ENCODE results near the gene CMTM1. TPM values are rescaled to one million over a fixed set of nuclear protein-coding genes. Genes with fewer than 3 reads are reported as not detected.

CMTM1 gene
- total RNA-seq, 1 donor from 2014 or later, result 8.8 TPM

- Mint-ChIP-seq H3K27ac (no peak overlapping the region), H3K4me3 (ENCODE audit: low read depth) (no peak overlapping the region), H3K9me3 (ENCODE audit: low read depth) (no peaks in the 10 kb centered on the region), H3K36me3 (ENCODE audit: insufficient read depth) (no peaks in the 10 kb centered on the region), H3K27me3 (peaks cover 19% of the 10 kb centered on the region), H3K4me1 (ENCODE audit: low read depth) (no peaks in the 10 kb centered on the region)
- TF ChIP-seq CTCF (IDR thresholded peaks at IDR 0.05; ENCODE audit: unreplicated experiment), result no peak
- no peak for DNase-seq (ENCODE audit: low spot score, unreplicated experiment)
Measured at GRCh38 chr16:66574081-66574480, 7.8 kb downstream of the CMTM1 start.

GRCh38 chr16:66574531-66574930 is 8.3 kb downstream of the CMTM1 start:
- no peak for TF ChIP-seq CTCF (IDR thresholded peaks at IDR 0.05; ENCODE audit: unreplicated experiment)
- H3K9me3 Mint-ChIP-seq (ENCODE audit: low read depth), result no peaks in the 10 kb centered on the region
- H3K27me3 Mint-ChIP-seq, result peaks cover 22% of the 10 kb centered on the region
- no peaks in the 10 kb centered on the region for H3K36me3 Mint-ChIP-seq (ENCODE audit: insufficient read depth)
- H3K4me3 Mint-ChIP-seq (ENCODE audit: low read depth), result no peak overlapping the region
- no peak overlapping the region for H3K27ac Mint-ChIP-seq
- H3K4me1 Mint-ChIP-seq (ENCODE audit: low read depth), result no peaks in the 10 kb centered on the region
- DNase-seq (ENCODE audit: low spot score, unreplicated experiment), result no peak

DNA sequence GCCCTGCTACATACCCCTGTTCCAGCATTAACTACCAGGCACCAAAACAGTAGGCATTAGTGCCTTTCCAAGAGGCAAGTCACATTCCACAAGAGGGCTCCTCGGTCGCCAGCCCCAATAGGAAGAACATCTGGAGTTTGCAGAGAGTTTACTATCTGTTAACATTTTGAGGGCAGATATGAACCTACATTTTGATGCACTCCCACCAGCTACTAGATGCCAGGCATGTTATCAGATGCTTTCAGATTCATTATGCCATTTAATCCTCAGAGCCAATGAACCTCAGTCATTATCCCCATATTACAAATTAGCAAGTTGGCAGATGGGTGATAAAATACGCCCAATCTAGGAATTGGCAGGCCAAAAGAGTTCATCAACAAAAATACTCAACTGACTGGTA is 8.8 kb downstream of the CMTM1 start:
- no peak for DNase-seq (ENCODE audit: low spot score, unreplicated experiment)
- no peak for TF ChIP-seq CTCF (IDR thresholded peaks at IDR 0.05; ENCODE audit: unreplicated experiment)
- Mint-ChIP-seq H3K27ac (no peak overlapping the region), H3K9me3 (ENCODE audit: low read depth) (no peaks in the 10 kb centered on the region), H3K4me1 (ENCODE audit: low read depth) (no peaks in the 10 kb centered on the region), H3K4me3 (ENCODE audit: low read depth) (no peak overlapping the region), H3K36me3 (ENCODE audit: insufficient read depth) (no peaks in the 10 kb centered on the region), H3K27me3 (peaks cover 26% of the 10 kb centered on the region)

- peaks cover 36% of the 10 kb centered on the region for H3K27me3 Mint-ChIP-seq
- no peak for TF ChIP-seq CTCF (IDR thresholded peaks at IDR 0.05; ENCODE audit: unreplicated experiment)
- H3K4me1 Mint-ChIP-seq (ENCODE audit: low read depth), result no peaks in the 10 kb centered on the region
- no peaks in the 10 kb centered on the region for H3K36me3 Mint-ChIP-seq (ENCODE audit: insufficient read depth)
- H3K4me3 Mint-ChIP-seq (ENCODE audit: low read depth), result no peak overlapping the region
- DNase-seq (ENCODE audit: low spot score, unreplicated experiment), result no peak
- no peaks in the 10 kb centered on the region for H3K9me3 Mint-ChIP-seq (ENCODE audit: low read depth)
- H3K27ac Mint-ChIP-seq, result no peak overlapping the region
Measured at GRCh38 chr16:66576296-66576695, 10.1 kb downstream of the CMTM1 start.

- no peak for DNase-seq (ENCODE audit: low spot score, unreplicated experiment)
- H3K36me3 Mint-ChIP-seq (ENCODE audit: insufficient read depth), result no peaks in the 10 kb centered on the region
- H3K27ac Mint-ChIP-seq, result no peak within 1 kb of the TSS
- H3K4me1 Mint-ChIP-seq (ENCODE audit: low read depth), result no peaks in the 10 kb centered on the region
- no peaks in the 10 kb centered on the region for H3K9me3 Mint-ChIP-seq (ENCODE audit: low read depth)
- no peak for TF ChIP-seq CTCF (IDR thresholded peaks at IDR 0.05; ENCODE audit: unreplicated experiment)
- no peak within 1 kb of the TSS for H3K4me3 Mint-ChIP-seq (ENCODE audit: low read depth)
- peaks cover 39% of the 10 kb centered on the region for H3K27me3 Mint-ChIP-seq
Measured at GRCh38 chr16:66578651-66579531, 12.7 kb downstream of the CMTM1 start, which contains the start of gene CMTM2. CMTM2 (plus strand) TSS chr16:66579463; CDS start chr16:66579608, 145 bp downstream.
